Measurements from ENCODE around the gene BMF.

GRCh38 chr15:40043927-40044716 is 64.6 kb downstream of the BMF start:
- no peak for TF ChIP-seq POLR2A (IDR thresholded peaks at IDR 0.05)
- TF ChIP-seq, protein P1, sequence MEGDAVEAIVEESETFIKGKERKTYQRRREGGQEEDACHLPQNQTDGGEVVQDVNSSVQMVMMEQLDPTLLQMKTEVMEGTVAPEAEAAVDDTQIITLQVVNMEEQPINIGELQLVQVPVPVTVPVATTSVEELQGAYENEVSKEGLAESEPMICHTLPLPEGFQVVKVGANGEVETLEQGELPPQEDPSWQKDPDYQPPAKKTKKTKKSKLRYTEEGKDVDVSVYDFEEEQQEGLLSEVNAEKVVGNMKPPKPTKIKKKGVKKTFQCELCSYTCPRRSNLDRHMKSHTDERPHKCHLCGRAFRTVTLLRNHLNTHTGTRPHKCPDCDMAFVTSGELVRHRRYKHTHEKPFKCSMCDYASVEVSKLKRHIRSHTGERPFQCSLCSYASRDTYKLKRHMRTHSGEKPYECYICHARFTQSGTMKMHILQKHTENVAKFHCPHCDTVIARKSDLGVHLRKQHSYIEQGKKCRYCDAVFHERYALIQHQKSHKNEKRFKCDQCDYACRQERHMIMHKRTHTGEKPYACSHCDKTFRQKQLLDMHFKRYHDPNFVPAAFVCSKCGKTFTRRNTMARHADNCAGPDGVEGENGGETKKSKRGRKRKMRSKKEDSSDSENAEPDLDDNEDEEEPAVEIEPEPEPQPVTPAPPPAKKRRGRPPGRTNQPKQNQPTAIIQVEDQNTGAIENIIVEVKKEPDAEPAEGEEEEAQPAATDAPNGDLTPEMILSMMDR (IDR thresholded peaks at IDR 0.05) = no peak

All from transverse colon (tissue), 3 donors.